Upper lobe of left lung (tissue), 4 donors: ENCODE measurements around the gene NAAA.

ENCODE experiments used
- POLR2A ChIP-seq, 4 donors: fragments of 450-650 bp; IDR thresholded peaks; one replicate each; pipeline ENCODE4 v1.5.1; 2016 to 2017; ENCODE audit warnings: antibody characterized with exemption in 4 of 4, mild to moderate bottlenecking in 2 of 4
- POLR2AphosphoS5 ChIP-seq, 2 donors: sonication (generic); formaldehyde crosslinking; IDR thresholded peaks; one replicate each; pipeline ENCODE4 v1.5.1; 2017; ENCODE audit warnings: antibody characterized with exemption in 2 of 2
- TF ChIP-seq, protein P1 (sequence below), 6 experiments: fragments of 450-650 bp in 4 of 6; fragments of 200-600 bp in 2 of 6; sonication (generic) in 2 of 6; IDR thresholded peaks; one replicate each; pipeline ENCODE4 v1.5.1; 2016 to 2019; ENCODE audit warnings: antibody characterized with exemption in 6 of 6

DNA sequence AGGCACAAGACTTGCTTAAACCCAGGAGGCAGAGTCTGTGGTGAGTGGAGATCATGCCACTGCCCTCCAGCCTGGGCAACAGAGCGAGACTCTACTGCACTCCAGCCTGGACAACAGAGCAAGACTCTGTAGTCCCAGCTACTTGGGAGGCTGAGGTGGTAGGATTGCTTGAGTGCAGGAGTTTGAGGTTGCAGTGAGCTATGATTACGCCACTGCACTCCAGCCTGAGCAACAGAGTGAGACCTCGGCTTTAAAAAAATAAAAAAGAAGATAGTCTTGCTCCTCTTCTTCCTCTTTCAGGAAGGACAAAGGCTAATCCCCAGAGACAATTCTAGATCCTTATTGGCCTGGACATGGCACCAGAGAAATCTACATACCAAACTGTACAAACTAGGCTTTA lies 32.8 kb downstream of the NAAA start:
- TF ChIP-seq POLR2A (IDR thresholded peaks at IDR 0.05): no peak
- TF ChIP-seq, protein P1, sequence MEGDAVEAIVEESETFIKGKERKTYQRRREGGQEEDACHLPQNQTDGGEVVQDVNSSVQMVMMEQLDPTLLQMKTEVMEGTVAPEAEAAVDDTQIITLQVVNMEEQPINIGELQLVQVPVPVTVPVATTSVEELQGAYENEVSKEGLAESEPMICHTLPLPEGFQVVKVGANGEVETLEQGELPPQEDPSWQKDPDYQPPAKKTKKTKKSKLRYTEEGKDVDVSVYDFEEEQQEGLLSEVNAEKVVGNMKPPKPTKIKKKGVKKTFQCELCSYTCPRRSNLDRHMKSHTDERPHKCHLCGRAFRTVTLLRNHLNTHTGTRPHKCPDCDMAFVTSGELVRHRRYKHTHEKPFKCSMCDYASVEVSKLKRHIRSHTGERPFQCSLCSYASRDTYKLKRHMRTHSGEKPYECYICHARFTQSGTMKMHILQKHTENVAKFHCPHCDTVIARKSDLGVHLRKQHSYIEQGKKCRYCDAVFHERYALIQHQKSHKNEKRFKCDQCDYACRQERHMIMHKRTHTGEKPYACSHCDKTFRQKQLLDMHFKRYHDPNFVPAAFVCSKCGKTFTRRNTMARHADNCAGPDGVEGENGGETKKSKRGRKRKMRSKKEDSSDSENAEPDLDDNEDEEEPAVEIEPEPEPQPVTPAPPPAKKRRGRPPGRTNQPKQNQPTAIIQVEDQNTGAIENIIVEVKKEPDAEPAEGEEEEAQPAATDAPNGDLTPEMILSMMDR (IDR thresholded peaks at IDR 0.05): no peak
- TF ChIP-seq POLR2AphosphoS5 (IDR thresholded peaks at IDR 0.05): no peak
